A673 (cell line): ENCODE measurements around the gene ATP2B2. TPM values are rescaled to one million over a fixed set of nuclear protein-coding genes. Genes with fewer than 3 reads are reported as not detected.
A peak's percentile ranks its signal among the peaks of the same experiment; 100 is the strongest.

ENCODE experiments used
- BruUV-seq: library from RNA; stranded (reverse); fragments of 400-500 nt; replicated peaks from 2 replicates; lab custom pipeline; 2021; lab: Mats Ljungman, UMichigan
- CTCF ChIA-PET: fragments of 300-600 bp; sonication (Branson Sonifier 250); formaldehyde crosslinking; loops from one replicate; lab custom pipeline; 2022; ENCODE audit warnings: antibody characterized with exemption; lab: Charles Lee
- POLR2A ChIA-PET: fragments of 300-600 bp; sonication (Branson Sonifier 250); formaldehyde crosslinking; loops from one replicate; lab custom pipeline; 2022; ENCODE audit warnings: antibody characterized with exemption; ENCODE audit not compliant: low non-redundant PET; lab: Charles Lee
- DNase-seq: peaks from one replicate; pipeline ENCODE4 v3.0.0-alpha.2; 2015; ENCODE audit warnings: low spot score
- H3K27ac ChIP-seq: fragments of 200-600 bp; sonication (generic); 2 replicates; pipeline ENCODE4 v1.5.1; 2016; ENCODE audit warnings: mixed run types, low read depth, mild to moderate bottlenecking, mixed read lengths, antibody characterized with exemption, low read length; ENCODE audit not compliant: poor library complexity, severe bottlenecking
- H3K27me3 ChIP-seq: fragments of 200-600 bp; sonication (generic); replicated peaks from 2 replicates; pipeline ENCODE4 v1.6.1; 2017; ENCODE audit warnings: mixed run types, low read depth, mild to moderate bottlenecking, mixed read lengths, antibody characterized with exemption, low read length; ENCODE audit not compliant: insufficient read depth, poor library complexity
- H3K36me3 ChIP-seq: fragments of 200-600 bp; sonication (generic); 2 replicates; pipeline ENCODE4 v1.6.1; 2016; ENCODE audit warnings: mixed run types, mild to moderate bottlenecking, mixed read lengths, antibody characterized with exemption, low read length; ENCODE audit not compliant: insufficient read depth, poor library complexity, severe bottlenecking
- H3K4me1 ChIP-seq: fragments of 200-600 bp; sonication (generic); 2 replicates; pipeline ENCODE4 v1.6.1; 2017; ENCODE audit warnings: mixed run types, mild to moderate bottlenecking, mixed read lengths, antibody characterized with exemption, low read length; ENCODE audit not compliant: insufficient read depth, poor library complexity, severe bottlenecking
- H3K4me3 ChIP-seq: fragments of 200-600 bp; sonication (generic); 2 replicates; pipeline ENCODE4 v1.5.1; 2016; ENCODE audit warnings: low read depth, mixed run types, mild to moderate bottlenecking, mixed read lengths, low read length; ENCODE audit not compliant: poor library complexity, severe bottlenecking
- H3K9me3 ChIP-seq: fragments of 200-600 bp; sonication (generic); 2 replicates; pipeline ENCODE4 v1.6.1; 2016; ENCODE audit warnings: mixed run types, low read depth, mild to moderate bottlenecking, mixed read lengths, antibody characterized with exemption, low read length; ENCODE audit not compliant: poor library complexity, severe bottlenecking
- EZH2 ChIP-seq: fragments of 200-600 bp; sonication (generic); IDR thresholded peaks from 2 replicates; pipeline ENCODE4 v1.6.1; 2017; ENCODE audit warnings: borderline replicate concordance, low read depth, mild to moderate bottlenecking, mixed read lengths, antibody characterized with exemption, low read length; ENCODE audit not compliant: poor library complexity, severe bottlenecking
- intact Hi-C: fragments of 100-400 bp; cut with micrococcal nuclease; formaldehyde crosslinking; loops from one replicate; pipeline ENCODE4 v1.10.0; 2022; ENCODE audit not compliant: unreplicated experiment
- total RNA-seq: library from RNA; stranded (reverse); gene quantifications from 2 replicates; pipeline ENCODE4 v1.2.3, GENCODE V29; 2021
- TF ChIP-seq, protein P1 (sequence below): fragments of 300-800, 200-600 bp; sonication (generic); conservative IDR thresholded peaks from 2 replicates; pipeline ENCODE4 v1.5.1; 2017; ENCODE audit warnings: low read depth, mild to moderate bottlenecking, antibody characterized with exemption, low read length, moderate library complexity, mixed read lengths

ATP2B2 gene
- total RNA-seq, 1 experiment from 2014 or later, result 0.17 TPM

GRCh38 chr3:10391391-10391790, 114.0 kb downstream of the ATP2B2 start:
- peak; percentile 22 for DNase-seq
- TF ChIP-seq, protein P1, sequence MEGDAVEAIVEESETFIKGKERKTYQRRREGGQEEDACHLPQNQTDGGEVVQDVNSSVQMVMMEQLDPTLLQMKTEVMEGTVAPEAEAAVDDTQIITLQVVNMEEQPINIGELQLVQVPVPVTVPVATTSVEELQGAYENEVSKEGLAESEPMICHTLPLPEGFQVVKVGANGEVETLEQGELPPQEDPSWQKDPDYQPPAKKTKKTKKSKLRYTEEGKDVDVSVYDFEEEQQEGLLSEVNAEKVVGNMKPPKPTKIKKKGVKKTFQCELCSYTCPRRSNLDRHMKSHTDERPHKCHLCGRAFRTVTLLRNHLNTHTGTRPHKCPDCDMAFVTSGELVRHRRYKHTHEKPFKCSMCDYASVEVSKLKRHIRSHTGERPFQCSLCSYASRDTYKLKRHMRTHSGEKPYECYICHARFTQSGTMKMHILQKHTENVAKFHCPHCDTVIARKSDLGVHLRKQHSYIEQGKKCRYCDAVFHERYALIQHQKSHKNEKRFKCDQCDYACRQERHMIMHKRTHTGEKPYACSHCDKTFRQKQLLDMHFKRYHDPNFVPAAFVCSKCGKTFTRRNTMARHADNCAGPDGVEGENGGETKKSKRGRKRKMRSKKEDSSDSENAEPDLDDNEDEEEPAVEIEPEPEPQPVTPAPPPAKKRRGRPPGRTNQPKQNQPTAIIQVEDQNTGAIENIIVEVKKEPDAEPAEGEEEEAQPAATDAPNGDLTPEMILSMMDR, result no peak
- no peak for TF ChIP-seq EZH2
- H3K27me3 ChIP-seq, result no peaks in the 10 kb centered on the region
- CTCF ChIA-PET, result no interaction called here
- intact Hi-C loops, result no loop called here
- no peaks in the 10 kb centered on the region for H3K4me1 ChIP-seq
- POLR2A ChIA-PET, result no interaction called here
- no peak overlapping the region for H3K4me3 ChIP-seq
- peaks cover 4% of the 10 kb centered on the region for H3K9me3 ChIP-seq
- BruUV-seq, result no TSS peak
- H3K36me3 ChIP-seq, result no peaks in the 10 kb centered on the region
- no peak overlapping the region for H3K27ac ChIP-seq

DNA sequence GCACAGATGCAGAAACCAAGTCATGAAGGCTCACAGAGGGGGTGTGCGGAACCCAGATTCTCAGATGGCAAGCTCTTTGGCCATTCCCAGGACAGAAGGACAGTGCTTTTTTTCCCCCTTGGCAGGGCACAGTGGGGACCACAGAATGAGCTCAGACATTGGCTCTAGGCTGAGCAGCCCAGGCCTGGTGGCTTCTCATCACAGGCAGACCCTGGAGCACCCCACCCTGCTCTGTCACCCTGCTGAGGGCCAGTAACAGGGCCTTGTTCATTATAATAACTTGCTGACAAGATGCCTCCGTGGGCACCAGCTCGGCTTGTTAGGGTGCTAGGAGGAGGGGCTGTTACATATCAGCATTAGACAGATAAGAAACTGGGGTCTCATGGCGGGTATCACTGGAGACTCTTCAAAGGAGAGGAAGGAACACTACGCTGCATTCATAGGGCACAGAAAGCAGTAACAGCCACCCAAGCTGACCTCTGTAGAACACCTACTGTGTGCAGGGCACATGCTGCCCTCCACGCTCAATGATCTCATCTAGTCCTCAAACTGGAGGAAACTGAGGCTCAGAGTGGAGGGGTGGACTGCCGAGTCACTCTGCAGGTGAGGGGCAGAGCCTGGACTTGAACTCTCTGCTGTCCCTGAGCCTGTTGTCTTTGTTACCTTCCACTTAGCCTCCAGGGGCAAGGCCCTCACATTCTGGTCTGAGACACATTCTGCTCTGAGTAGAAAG, 114.6 kb downstream of the ATP2B2 start:
- Histone ChIP-seq H3K4me1 (no peaks in the 10 kb centered on the region), H3K27ac (no peak overlapping the region), H3K27me3 (peaks cover under 1% of the 10 kb centered on the region), H3K4me3 (no peak overlapping the region), H3K9me3 (peaks cover 4% of the 10 kb centered on the region), H3K36me3 (no peaks in the 10 kb centered on the region)
- POLR2A ChIA-PET, result interaction anchor here (0.7 kb wide), 1 partner anchor 1844 kb away, joined by 9 read pairs; no protein-coding TSS in a partner anchor
- CTCF ChIA-PET, result no interaction called here
- no peak for TF ChIP-seq EZH2
- TF ChIP-seq, protein P1, result no peak
- intact Hi-C loops, result no loop called here
- DNase-seq, result no peak
- no TSS peak for BruUV-seq

- Histone ChIP-seq H3K4me3 (no peak overlapping the region), H3K9me3 (peaks cover 4% of the 10 kb centered on the region), H3K4me1 (no peaks in the 10 kb centered on the region), H3K27me3 (peaks cover 6% of the 10 kb centered on the region), H3K36me3 (no peaks in the 10 kb centered on the region), H3K27ac (no peak overlapping the region)
- TF ChIP-seq, protein P1, result no peak
- TF ChIP-seq EZH2, result no peak
- no TSS peak for BruUV-seq
- intact Hi-C loops, result no loop called here
- POLR2A ChIA-PET, result no interaction called here
- no peak for DNase-seq
- CTCF ChIA-PET, result no interaction called here
Observed at GRCh38 chr3:10389995-10390394, 115.4 kb downstream of the ATP2B2 start.
